PC-3 (cell line): Measurements from ENCODE around the gene DNAH10. TPM values are rescaled to one million over a fixed set of nuclear protein-coding genes. Genes with fewer than 3 reads are reported as not detected.
A peak's percentile ranks its signal among the peaks of the same experiment; 100 is the strongest.

Experiments used
- ATAC-seq: fragments of 200-7000 bp; cut with Tn5 transposase; 2 replicates; pipeline ENCODE4 v1.9.1; 2020; ENCODE audit warnings: mild to moderate bottlenecking, moderate library complexity
- BruUV-seq: library from RNA; stranded (reverse); fragments of 400-500 nt; replicated peaks from 2 replicates; lab custom pipeline; 2021; lab: Mats Ljungman, UMichigan
- CTCF ChIA-PET: fragments of 300-600 bp; sonication (Branson Sonifier 250); formaldehyde crosslinking; loops from one replicate; lab custom pipeline; 2022; ENCODE audit warnings: antibody characterized with exemption; lab: Charles Lee
- POLR2A ChIA-PET: fragments of 300-600 bp; sonication (Branson Sonifier 250); formaldehyde crosslinking; loops from one replicate; lab custom pipeline; 2022; ENCODE audit warnings: antibody characterized with exemption; ENCODE audit not compliant: unreplicated experiment; lab: Charles Lee
- DNase-seq: peaks from one replicate; pipeline ENCODE4 v3.0.0-alpha.2; 2015
- H2AFZ ChIP-seq: fragments of 300-600 bp; sonication (generic); 2 replicates; pipeline ENCODE4 v1.6.0; 2016; ENCODE audit warnings: antibody characterized with exemption, low read length
- H3F3A ChIP-seq: fragments of 300-600 bp; sonication (generic); one replicate; pipeline ENCODE4 v1.6.0; 2017; ENCODE audit warnings: antibody characterized with exemption, low read length, control low read depth, mild to moderate bottlenecking; ENCODE audit not compliant: unreplicated experiment
- H3K27ac ChIP-seq: fragments of 300-600 bp; sonication (generic); 2 replicates; pipeline ENCODE4 v1.5.1; 2016; ENCODE audit warnings: mild to moderate bottlenecking, low read length
- H3K27me3 ChIP-seq: fragments of 300-600 bp; sonication (generic); 2 replicates; pipeline ENCODE4 v1.6.1; 2016; ENCODE audit warnings: low read length, mixed read lengths
- H3K36me3 ChIP-seq: fragments of 300-600 bp; sonication (generic); 2 replicates; pipeline ENCODE4 v1.6.1; 2016; ENCODE audit warnings: low read depth, mixed run types, low read length, mixed read lengths
- H3K4me1 ChIP-seq: fragments of 300-600 bp; sonication (generic); 2 replicates; pipeline ENCODE4 v1.5.1; 2016; ENCODE audit warnings: low read length; ENCODE audit not compliant: insufficient read depth
- H3K4me2 ChIP-seq: fragments of 300-600 bp; sonication (generic); 2 replicates; pipeline ENCODE4 v1.6.0; 2016; ENCODE audit warnings: low read length
- H3K4me3 ChIP-seq: fragments of 300-600 bp; sonication (generic); 2 replicates; pipeline ENCODE4 v1.5.1; 2016; ENCODE audit warnings: mild to moderate bottlenecking, low read length, mixed read lengths
- H3K79me2 ChIP-seq: fragments of 300-600 bp; sonication (generic); 2 replicates; pipeline ENCODE4 v1.6.1; 2017; ENCODE audit warnings: low read length, mixed read lengths
- H3K9ac ChIP-seq: fragments of 300-600 bp; sonication (generic); 2 replicates; pipeline ENCODE4 v1.6.0; 2016; ENCODE audit warnings: mild to moderate bottlenecking, low read length
- H3K9me2 ChIP-seq: fragments of 300-600 bp; sonication (generic); replicated peaks from 2 replicates; pipeline ENCODE4 v1.6.1; 2016; ENCODE audit warnings: mixed run types, low read length, mixed read lengths
- H3K9me3 ChIP-seq: fragments of 300-600 bp; sonication (generic); 2 replicates; pipeline ENCODE4 v1.6.1; 2016; ENCODE audit warnings: low read length, mixed read lengths
- H4K20me1 ChIP-seq: fragments of 300-600 bp; sonication (generic); 2 replicates; pipeline ENCODE4 v1.6.1; 2016; ENCODE audit warnings: low read length, mixed read lengths
- CTCF ChIP-seq: fragments of 300-600 bp; sonication (generic); conservative IDR thresholded peaks from 2 replicates; pipeline ENCODE4 v1.5.1; 2017; ENCODE audit warnings: antibody characterized with exemption, low read depth, mild to moderate bottlenecking, low read length
- EZH2 ChIP-seq: fragments of 300-600 bp; sonication (generic); IDR thresholded peaks from one replicate; pipeline ENCODE4 v1.6.1; 2017; ENCODE audit warnings: antibody characterized with exemption, mild to moderate bottlenecking, low read length; ENCODE audit not compliant: unreplicated experiment
- EZH2phosphoT487 ChIP-seq: fragments of 300-600 bp; sonication (generic); IDR thresholded peaks from 2 replicates; pipeline ENCODE4 v1.6.1; 2018; ENCODE audit warnings: mild to moderate bottlenecking, antibody characterized with exemption, low read length, borderline replicate concordance
- intact Hi-C: fragments of 100-400 bp; cut with micrococcal nuclease; formaldehyde crosslinking; loops from 2 replicates; pipeline ENCODE4 v1.9.0; 2023
- total RNA-seq: library from RNA; depleted of rRNA; stranded (reverse); fragments of >200 nt; gene quantifications from 2 replicates; pipeline ENCODE4 v1.2.3, GENCODE V29; 2014

The DNAH10 gene
- total RNA-seq, 1 experiment from 2014 or later = 0.15 TPM

DNA sequence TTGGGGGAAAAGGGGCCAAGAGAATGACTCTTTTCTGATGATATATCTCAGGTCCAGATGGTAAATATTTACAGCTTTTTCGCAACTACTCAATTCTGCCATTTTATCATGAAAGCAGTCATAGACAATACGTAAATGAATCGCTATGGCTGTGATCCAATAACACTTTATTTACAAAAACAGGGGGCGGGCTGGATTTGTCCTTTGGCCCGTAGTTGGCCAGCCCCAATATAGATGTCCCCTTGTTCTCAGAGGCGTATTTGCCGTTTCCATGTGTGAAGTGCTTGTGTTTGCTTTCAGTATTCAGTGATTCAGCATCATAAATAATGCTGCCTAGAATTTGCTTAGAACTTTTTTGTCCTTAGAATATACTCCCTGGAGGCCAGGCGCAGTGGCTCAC, 133.3 kb downstream of the DNAH10 start:
- no peaks in the 10 kb centered on the region for H3K9me3 ChIP-seq
- no peaks in the 10 kb centered on the region for H3K9me2 ChIP-seq
- H3K27me3 ChIP-seq = no peaks in the 10 kb centered on the region
- H3K79me2 ChIP-seq = no peaks in the 10 kb centered on the region
- ChIA-PET POLR2A (no interaction called here), CTCF (no interaction called here)
- H3K4me3 ChIP-seq = no peak overlapping the region
- ATAC-seq (no peak), DNase-seq (no peak)
- BruUV-seq = no TSS peak
- H3K27ac ChIP-seq = no peak overlapping the region
- H2AFZ ChIP-seq = no peak overlapping the region
- no peaks in the 10 kb centered on the region for H4K20me1 ChIP-seq
- H3K36me3 ChIP-seq = no peaks in the 10 kb centered on the region
- TF ChIP-seq CTCF (no peak), EZH2 (no peak), EZH2phosphoT487 (no peak)
- H3K9ac ChIP-seq = no peak overlapping the region
- no peak overlapping the region for H3K4me2 ChIP-seq
- peaks cover 10% of the 10 kb centered on the region for H3K4me1 ChIP-seq
- H3F3A ChIP-seq = no peaks in the 10 kb centered on the region
- intact Hi-C loops = no loop called here

- H3K36me3 ChIP-seq = no peaks in the 10 kb centered on the region
- CTCF ChIA-PET = no interaction called here
- peak overlapping the region; percentile 30 for H3K4me2 ChIP-seq
- no peak overlapping the region for H2AFZ ChIP-seq
- no peaks in the 10 kb centered on the region for H3K79me2 ChIP-seq
- intact Hi-C loops = no loop called here
- H3K27ac ChIP-seq = no peak overlapping the region
- H3K27me3 ChIP-seq = no peaks in the 10 kb centered on the region
- H3K4me3 ChIP-seq = no peak overlapping the region
- DNase-seq (no peak), ATAC-seq (no peak)
- no peaks in the 10 kb centered on the region for H3K9me3 ChIP-seq
- no peak for TF ChIP-seq EZH2phosphoT487
- no peak overlapping the region for H3K9ac ChIP-seq
- no peaks in the 10 kb centered on the region for H3K9me2 ChIP-seq
- POLR2A ChIA-PET = no interaction called here
- no TSS peak for BruUV-seq
- H3K4me1 ChIP-seq = peaks cover 10% of the 10 kb centered on the region
- H4K20me1 ChIP-seq = no peaks in the 10 kb centered on the region
- no peaks in the 10 kb centered on the region for H3F3A ChIP-seq
Measured at GRCh38 chr12:123896767-123897166, 134.7 kb downstream of the DNAH10 start.

DNA sequence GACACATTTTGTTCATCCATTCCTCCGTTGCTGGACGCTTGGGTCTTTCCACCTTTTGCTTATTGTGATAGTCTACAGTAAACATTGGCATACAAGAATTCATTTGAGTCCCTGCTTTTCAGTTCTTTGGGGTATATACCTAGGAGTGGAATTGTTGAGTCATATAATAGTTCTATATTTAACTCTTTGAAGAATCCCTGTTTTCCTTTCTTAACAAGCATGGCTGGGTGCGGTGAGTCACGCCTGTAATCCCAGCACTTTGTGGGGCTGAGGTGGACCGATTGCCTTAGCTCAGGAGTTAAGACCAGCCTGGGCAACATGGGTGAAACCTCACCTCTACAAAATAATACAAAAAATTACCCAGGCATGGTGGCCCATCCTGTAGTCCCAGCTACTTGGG, 135.1 kb downstream of the DNAH10 start:
- no peak overlapping the region for H3K27ac ChIP-seq
- TF ChIP-seq CTCF (no peak), EZH2 (no peak), EZH2phosphoT487 (no peak)
- no peaks in the 10 kb centered on the region for H3K36me3 ChIP-seq
- H3F3A ChIP-seq = no peaks in the 10 kb centered on the region
- H3K27me3 ChIP-seq = no peaks in the 10 kb centered on the region
- DNase-seq = peak; percentile 67
- no peak overlapping the region for H2AFZ ChIP-seq
- no TSS peak for BruUV-seq
- no peaks in the 10 kb centered on the region for H3K79me2 ChIP-seq
- peaks cover 10% of the 10 kb centered on the region for H3K4me1 ChIP-seq
- no peak overlapping the region for H3K9ac ChIP-seq
- peak overlapping the region; percentile 30 for H3K4me2 ChIP-seq
- no peaks in the 10 kb centered on the region for H3K9me3 ChIP-seq
- H3K9me2 ChIP-seq = no peaks in the 10 kb centered on the region
- no peaks in the 10 kb centered on the region for H4K20me1 ChIP-seq
- ChIA-PET POLR2A (no interaction called here), CTCF (no interaction called here)
- intact Hi-C loops = no loop called here
- ATAC-seq = peak; percentile 78
- no peak overlapping the region for H3K4me3 ChIP-seq
